ENCODE data around the gene SLC26A1. TPM values are rescaled to one million over a fixed set of nuclear protein-coding genes. Genes with fewer than 3 reads are reported as not detected.

Gene SLC26A1
- total RNA-seq, 1 experiment from 2014 or later, result 0.16 TPM

DNA sequence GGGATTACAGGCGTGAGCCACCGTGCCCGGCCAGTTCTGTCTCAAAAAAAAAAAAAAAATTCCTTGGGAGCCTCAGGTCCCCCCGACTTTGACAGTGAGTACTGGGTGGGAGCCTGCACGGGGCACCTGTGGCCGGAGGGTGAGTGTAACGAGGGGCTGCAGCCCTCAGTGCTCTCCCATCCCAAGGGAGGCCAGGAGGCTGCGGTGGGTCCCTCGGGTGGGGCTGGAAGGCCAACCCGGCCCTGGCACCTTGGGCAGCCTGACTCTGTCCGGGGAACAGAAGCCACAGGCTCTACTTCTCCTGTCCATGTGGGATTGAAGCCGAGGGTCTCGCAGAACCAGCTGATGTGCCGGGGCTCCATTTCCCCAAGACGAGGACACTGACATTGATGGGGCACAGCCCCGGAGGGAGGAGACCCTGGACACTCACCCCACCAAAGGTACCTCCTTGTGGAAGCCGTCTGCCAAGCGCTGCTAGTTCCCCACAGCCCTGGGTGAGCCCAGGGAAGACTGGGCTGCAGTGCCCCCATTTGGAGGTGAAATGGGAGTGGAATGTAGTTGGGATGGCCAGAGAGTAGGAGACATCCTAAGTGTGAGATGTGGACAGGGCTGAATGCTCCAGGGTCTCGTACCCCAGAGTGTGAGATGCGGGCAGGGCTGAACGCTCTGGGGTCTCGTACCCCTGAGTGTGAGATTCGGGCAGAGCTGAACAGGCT is 2.3 kb upstream of the SLC26A1 start:
- CTCF ChIA-PET, result no interaction called here
- Mint-ChIP-seq H3K36me3 (ENCODE audit: insufficient read depth, unreplicated experiment) (peaks cover 5% of the 10 kb centered on the region), H3K9me3 (ENCODE audit: unreplicated experiment) (no peaks in the 10 kb centered on the region), H3K4me1 (ENCODE audit: insufficient read depth, unreplicated experiment) (no peaks in the 10 kb centered on the region), H3K27me3 (ENCODE audit: insufficient read depth, unreplicated experiment) (peaks cover 19% of the 10 kb centered on the region), H3K4me3 (ENCODE audit: unreplicated experiment) (no peak overlapping the region), H3K27ac (ENCODE audit: low read depth, unreplicated experiment) (no peak overlapping the region)
- no TSS peak for BruUV-seq (replicated peaks)
- intact Hi-C loops (cut with micrococcal nuclease), result no loop called here
- POLR2A ChIA-PET, result no interaction called here
- no peak for DNase-seq (ENCODE audit: unreplicated experiment)
- TF ChIP-seq, protein P1, sequence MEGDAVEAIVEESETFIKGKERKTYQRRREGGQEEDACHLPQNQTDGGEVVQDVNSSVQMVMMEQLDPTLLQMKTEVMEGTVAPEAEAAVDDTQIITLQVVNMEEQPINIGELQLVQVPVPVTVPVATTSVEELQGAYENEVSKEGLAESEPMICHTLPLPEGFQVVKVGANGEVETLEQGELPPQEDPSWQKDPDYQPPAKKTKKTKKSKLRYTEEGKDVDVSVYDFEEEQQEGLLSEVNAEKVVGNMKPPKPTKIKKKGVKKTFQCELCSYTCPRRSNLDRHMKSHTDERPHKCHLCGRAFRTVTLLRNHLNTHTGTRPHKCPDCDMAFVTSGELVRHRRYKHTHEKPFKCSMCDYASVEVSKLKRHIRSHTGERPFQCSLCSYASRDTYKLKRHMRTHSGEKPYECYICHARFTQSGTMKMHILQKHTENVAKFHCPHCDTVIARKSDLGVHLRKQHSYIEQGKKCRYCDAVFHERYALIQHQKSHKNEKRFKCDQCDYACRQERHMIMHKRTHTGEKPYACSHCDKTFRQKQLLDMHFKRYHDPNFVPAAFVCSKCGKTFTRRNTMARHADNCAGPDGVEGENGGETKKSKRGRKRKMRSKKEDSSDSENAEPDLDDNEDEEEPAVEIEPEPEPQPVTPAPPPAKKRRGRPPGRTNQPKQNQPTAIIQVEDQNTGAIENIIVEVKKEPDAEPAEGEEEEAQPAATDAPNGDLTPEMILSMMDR (IDR thresholded peaks at IDR 0.05; ENCODE audit: unreplicated experiment), result no peak

DNA sequence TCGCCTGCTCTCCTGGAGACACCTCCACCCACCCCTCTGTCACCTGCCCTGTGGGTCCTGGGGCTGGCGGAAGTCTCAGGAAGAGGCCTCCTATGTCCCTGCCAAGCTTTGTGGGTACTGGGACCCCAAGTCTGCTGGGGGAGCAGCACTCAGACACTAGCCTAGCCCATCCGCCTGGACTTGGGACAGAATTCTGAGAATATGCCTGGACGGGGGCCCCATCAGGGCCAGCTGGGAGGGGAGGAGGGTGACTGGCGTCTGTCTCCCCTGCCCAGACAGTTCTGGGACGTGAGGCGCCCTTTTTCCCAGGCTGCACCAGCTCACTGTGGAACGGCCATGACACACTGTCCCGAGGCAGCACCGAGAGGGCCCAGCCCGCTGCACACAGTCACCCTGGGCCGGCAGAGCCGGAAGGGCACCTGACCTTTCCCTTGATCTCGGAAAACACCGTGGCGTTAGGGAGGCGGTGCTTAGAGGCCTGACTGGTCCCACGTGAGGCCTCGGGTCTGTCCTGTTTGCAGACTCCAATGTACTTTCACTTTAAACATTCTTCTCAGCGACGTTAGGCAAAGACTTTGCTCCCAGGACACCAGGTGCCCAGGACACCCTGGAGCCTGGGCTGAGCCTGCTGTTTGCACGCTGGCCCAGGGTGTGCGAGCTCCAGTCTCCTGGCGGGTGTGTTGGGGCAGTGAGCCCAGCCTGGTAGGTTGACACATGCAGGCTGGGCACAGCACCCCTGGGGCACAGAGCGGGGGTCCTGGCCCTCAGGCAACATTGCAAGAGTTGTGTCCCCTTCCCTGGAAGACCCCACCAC is 700 bp downstream of the SLC26A1 start:
- DNase-seq (ENCODE audit: unreplicated experiment), result no peak
- Mint-ChIP-seq H3K27ac (ENCODE audit: low read depth, unreplicated experiment) (no peak overlapping the region), H3K9me3 (ENCODE audit: unreplicated experiment) (no peaks in the 10 kb centered on the region), H3K27me3 (ENCODE audit: insufficient read depth, unreplicated experiment) (no peaks in the 10 kb centered on the region), H3K36me3 (ENCODE audit: insufficient read depth, unreplicated experiment) (peaks cover 4% of the 10 kb centered on the region), H3K4me3 (ENCODE audit: unreplicated experiment) (no peak overlapping the region), H3K4me1 (ENCODE audit: insufficient read depth, unreplicated experiment) (no peaks in the 10 kb centered on the region)
- intact Hi-C loops (cut with micrococcal nuclease), result no loop called here
- ChIA-PET CTCF (no interaction called here), POLR2A (no interaction called here)
- TF ChIP-seq, protein P1 (IDR thresholded peaks at IDR 0.05; ENCODE audit: unreplicated experiment), result no peak
- no TSS peak for BruUV-seq (replicated peaks)

DNA sequence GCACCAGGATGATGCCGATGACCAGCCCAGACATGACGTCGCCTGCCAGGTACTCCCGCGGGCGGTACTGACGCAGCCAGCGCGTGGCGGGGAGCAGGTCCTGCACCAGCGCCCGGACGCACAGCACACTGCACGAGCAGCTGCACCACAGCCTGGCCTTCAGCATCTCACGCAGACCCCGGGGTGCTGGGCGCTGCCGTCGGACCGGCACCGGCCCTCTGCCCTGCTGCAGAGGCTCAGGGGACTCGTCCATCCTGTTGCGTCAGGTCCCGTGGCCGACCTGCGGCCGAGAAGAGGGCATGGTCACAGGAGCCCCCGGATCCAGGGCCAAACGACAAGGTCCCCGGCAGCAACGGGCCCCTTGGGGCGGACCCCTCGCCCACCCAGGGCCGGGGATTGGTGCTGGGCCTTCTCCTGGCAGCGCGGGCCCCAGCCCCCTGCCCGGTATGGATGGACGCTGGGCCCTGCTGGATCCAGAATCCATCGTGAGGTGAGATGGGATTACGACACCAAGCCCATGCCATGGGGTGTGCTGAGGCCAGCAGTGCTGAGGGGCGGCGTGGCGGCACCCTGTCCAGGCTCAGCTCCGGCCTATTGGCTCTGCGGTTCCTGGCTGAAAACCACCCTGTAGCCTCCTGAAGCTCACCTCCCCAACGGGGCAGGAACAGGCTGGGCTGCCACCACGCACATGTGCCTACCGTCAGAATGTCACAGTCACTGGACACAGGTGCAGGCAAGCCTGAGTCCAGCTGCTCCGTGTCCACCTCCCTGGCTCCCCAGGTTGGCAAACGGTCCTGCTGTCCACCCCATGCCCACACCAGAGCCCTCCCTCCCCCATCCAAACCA is 1.5 kb downstream of the SLC26A1 start:
- intact Hi-C loops (cut with micrococcal nuclease), result no loop called here
- Mint-ChIP-seq H3K4me1 (ENCODE audit: insufficient read depth, unreplicated experiment) (no peaks in the 10 kb centered on the region), H3K27me3 (ENCODE audit: insufficient read depth, unreplicated experiment) (no peaks in the 10 kb centered on the region), H3K9me3 (ENCODE audit: unreplicated experiment) (no peaks in the 10 kb centered on the region), H3K27ac (ENCODE audit: low read depth, unreplicated experiment) (no peak overlapping the region), H3K4me3 (ENCODE audit: unreplicated experiment) (no peak overlapping the region), H3K36me3 (ENCODE audit: insufficient read depth, unreplicated experiment) (peaks cover 2% of the 10 kb centered on the region)
- no TSS peak for BruUV-seq (replicated peaks)
- CTCF ChIA-PET, result interaction anchor here (0.5 kb wide), 1 partner anchor 77 kb away, joined by 3 read pairs; no protein-coding TSS in a partner anchor
- TF ChIP-seq, protein P1 (IDR thresholded peaks at IDR 0.05; ENCODE audit: unreplicated experiment), result no peak
- POLR2A ChIA-PET, result no interaction called here
- DNase-seq (ENCODE audit: unreplicated experiment), result no peak
